ENCODE measurements around the gene MESD. TPM values are rescaled to one million over a fixed set of nuclear protein-coding genes. Genes with fewer than 3 reads are reported as not detected.

The MESD gene
- total and polyA plus RNA-seq, 4 donors = 17.2 to 36.3 (median 27.2) TPM

- no peak overlapping the region for H3K4me3 ChIP-seq (ENCODE audit: low read depth, low read length)
- H3K4me1 ChIP-seq (ENCODE audit: control insufficient read depth, insufficient read depth, low read length) = no peaks in the 10 kb centered on the region
- peaks cover 3% of the 10 kb centered on the region for H3K9me3 ChIP-seq (ENCODE audit: control insufficient read depth, insufficient read depth, low read length)
- no peaks in the 10 kb centered on the region for H3K36me3 ChIP-seq (ENCODE audit: control insufficient read depth, insufficient read depth, low read length)
- H3K27me3 ChIP-seq (ENCODE audit: control insufficient read depth, insufficient read depth, low read length) = no peaks in the 10 kb centered on the region
- no peak for DNase-seq (ENCODE audit: low read depth in 4 of 6, low spot score in 6 of 6)
- no peak overlapping the region for H3K27ac ChIP-seq (ENCODE audit: low read depth, low read length)
- WGBS (ENCODE audit: insufficient coverage) = 80% methylated on average over 1 of the region's 1 CpG
These were observed 77.8 kb downstream of the MESD start for GRCh38 chr15:80911821-80912220.

DNA sequence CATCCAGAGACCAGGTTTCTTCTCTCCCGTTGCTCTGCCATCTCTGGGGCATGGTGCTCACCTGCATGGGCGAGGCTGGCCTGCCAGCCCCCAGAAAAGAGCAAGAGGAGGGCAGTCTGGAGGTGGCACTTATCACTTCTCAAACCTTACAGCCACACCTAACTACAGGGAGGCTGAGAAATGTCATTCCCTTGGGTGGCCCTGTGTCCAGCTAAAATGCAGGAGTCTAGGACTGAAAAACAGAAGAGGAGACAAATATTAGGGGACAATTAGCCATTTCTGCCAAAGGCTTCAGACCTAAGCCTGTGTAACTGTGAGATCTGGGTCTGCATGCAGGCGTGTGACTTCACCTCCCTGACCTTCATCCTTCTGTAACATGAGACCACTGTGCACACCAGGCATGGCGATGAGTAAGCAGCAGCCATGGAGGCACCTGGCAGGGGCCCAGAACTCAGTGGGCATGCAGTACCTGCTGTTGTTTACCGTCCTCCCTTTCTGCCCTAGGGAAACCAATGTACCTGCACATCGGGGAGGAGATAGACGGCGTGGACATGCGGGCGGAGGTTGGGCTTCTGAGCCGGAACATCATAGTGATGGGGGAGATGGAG lies 83.4 kb downstream of the MESD start:
- peaks cover 6% of the 10 kb centered on the region for H3K36me3 ChIP-seq (ENCODE audit: control insufficient read depth, insufficient read depth, low read length)
- peaks cover 3% of the 10 kb centered on the region for H3K9me3 ChIP-seq (ENCODE audit: control insufficient read depth, insufficient read depth, low read length)
- H3K27me3 ChIP-seq (ENCODE audit: control insufficient read depth, insufficient read depth, low read length) = no peaks in the 10 kb centered on the region
- no peak for DNase-seq (ENCODE audit: low read depth in 4 of 6, low spot score in 6 of 6)
- H3K4me1 ChIP-seq (ENCODE audit: control insufficient read depth, insufficient read depth, low read length) = no peaks in the 10 kb centered on the region
- no peak overlapping the region for H3K4me3 ChIP-seq (ENCODE audit: low read depth, low read length)
- H3K27ac ChIP-seq (ENCODE audit: low read depth, low read length) = no peak overlapping the region
- 89% methylated on average over 4 of the region's 11 CpGs for WGBS (ENCODE audit: insufficient coverage)

DNA sequence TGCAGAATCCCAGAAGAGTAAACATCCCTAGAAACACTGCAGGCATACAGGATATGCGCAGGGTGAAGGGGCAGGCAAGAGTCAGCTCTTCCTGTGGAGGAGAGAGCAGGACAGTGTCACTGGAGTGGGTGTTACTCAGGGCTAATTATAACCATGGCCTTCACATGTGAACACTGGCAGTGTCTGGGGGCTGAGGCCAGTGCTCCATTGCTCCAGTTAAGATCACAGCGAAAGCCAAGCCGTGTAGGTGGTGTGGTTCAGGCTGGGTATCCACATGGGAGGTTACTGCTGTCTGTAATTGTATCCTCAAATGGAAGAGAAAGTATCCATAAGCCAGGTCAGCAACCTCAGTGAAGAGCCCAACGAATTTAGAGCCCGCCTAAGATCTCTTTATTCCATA lies 84.6 kb downstream of the MESD start:
- H3K4me3 ChIP-seq (ENCODE audit: low read depth, low read length) = no peak overlapping the region
- H3K27me3 ChIP-seq (ENCODE audit: control insufficient read depth, insufficient read depth, low read length) = no peaks in the 10 kb centered on the region
- H3K36me3 ChIP-seq (ENCODE audit: control insufficient read depth, insufficient read depth, low read length) = peaks cover 12% of the 10 kb centered on the region
- no peak overlapping the region for H3K27ac ChIP-seq (ENCODE audit: low read depth, low read length)
- no peaks in the 10 kb centered on the region for H3K4me1 ChIP-seq (ENCODE audit: control insufficient read depth, insufficient read depth, low read length)
- 67% methylated on average over 3 of the region's 5 CpGs for WGBS (ENCODE audit: insufficient coverage)
- peaks cover 3% of the 10 kb centered on the region for H3K9me3 ChIP-seq (ENCODE audit: control insufficient read depth, insufficient read depth, low read length)
- DNase-seq (ENCODE audit: low read depth in 4 of 6, low spot score in 6 of 6) = no peak

DNA sequence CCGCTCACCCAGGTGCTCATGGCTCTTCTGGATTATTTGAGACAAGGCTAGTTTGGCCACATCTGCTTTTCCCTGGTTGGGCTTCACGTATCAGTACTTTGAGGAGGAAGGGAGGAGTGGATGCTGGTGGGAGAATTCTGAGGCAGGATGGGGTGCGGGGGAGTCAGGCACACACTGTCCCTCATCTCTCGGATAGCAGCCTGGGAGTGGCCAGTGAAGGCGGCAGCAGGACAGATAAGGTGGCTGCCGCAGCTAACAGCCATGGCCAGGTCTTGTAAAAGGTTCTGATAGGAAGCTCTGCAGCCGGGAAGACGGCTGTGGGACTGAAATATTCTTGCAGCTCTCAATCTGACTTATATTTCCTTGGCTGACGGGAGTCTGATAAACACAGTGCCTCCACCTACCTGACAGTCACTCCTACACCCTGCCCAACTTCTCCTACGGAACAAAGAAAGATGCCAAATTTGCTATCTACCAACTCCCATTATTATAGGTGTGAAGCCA lies 87.3 kb downstream of the MESD start:
- DNase-seq (ENCODE audit: low read depth in 4 of 6, low spot score in 6 of 6) = no peak
- H3K4me3 ChIP-seq (ENCODE audit: low read depth, low read length) = no peak overlapping the region
- no peaks in the 10 kb centered on the region for H3K4me1 ChIP-seq (ENCODE audit: control insufficient read depth, insufficient read depth, low read length)
- no peaks in the 10 kb centered on the region for H3K27me3 ChIP-seq (ENCODE audit: control insufficient read depth, insufficient read depth, low read length)
- H3K9me3 ChIP-seq (ENCODE audit: control insufficient read depth, insufficient read depth, low read length) = no peaks in the 10 kb centered on the region
- 88% methylated on average over 8 of the region's 10 CpGs for WGBS (ENCODE audit: insufficient coverage)
- H3K36me3 ChIP-seq (ENCODE audit: control insufficient read depth, insufficient read depth, low read length) = peaks cover 12% of the 10 kb centered on the region
- no peak overlapping the region for H3K27ac ChIP-seq (ENCODE audit: low read depth, low read length)

GRCh38 chr15:80898040-80898439 lies 91.6 kb downstream of the MESD start:
- no peaks in the 10 kb centered on the region for H3K27me3 ChIP-seq (ENCODE audit: control insufficient read depth, insufficient read depth, low read length)
- H3K4me3 ChIP-seq (ENCODE audit: low read depth, low read length) = no peak overlapping the region
- H3K36me3 ChIP-seq (ENCODE audit: control insufficient read depth, insufficient read depth, low read length) = peaks cover 9% of the 10 kb centered on the region
- no peak for DNase-seq (ENCODE audit: low read depth in 4 of 6, low spot score in 6 of 6)
- no peaks in the 10 kb centered on the region for H3K4me1 ChIP-seq (ENCODE audit: control insufficient read depth, insufficient read depth, low read length)
- H3K9me3 ChIP-seq (ENCODE audit: control insufficient read depth, insufficient read depth, low read length) = no peaks in the 10 kb centered on the region
- 60% methylated on average over 1 of the region's 2 CpGs for WGBS (ENCODE audit: insufficient coverage)
- H3K27ac ChIP-seq (ENCODE audit: low read depth, low read length) = no peak overlapping the region

Small RNA genes lying within 50 kb of the gene (small RNA-seq; reads per million reads assigned to genes)
- not detected for gene MIR4514 (ENCODE audit: low replicate concordance)

Other genes with a start within 250 kb of the MESD start
- gene CEMIP, start 210.4 kb downstream of the MESD start, total RNA-seq = 100 to 1,000 TPM in 1 of 2 donors, 10 to 100 TPM in 1; 75.8 to 257 TPM
- 10 to 100 TPM; 11.6 to 49.4 TPM for gene CEMIP, start 210.4 kb downstream of the MESD start, polyA plus RNA-seq (ENCODE audit: insufficient read length in 2 of 2)
- gene TLNRD1, start 11.1 kb upstream of the MESD start, total RNA-seq = 1 to 10 TPM; 4.3 to 8.0 TPM
- 10 to 100 TPM; 11.9 to 12.0 TPM for gene TLNRD1, start 11.1 kb upstream of the MESD start, polyA plus RNA-seq (ENCODE audit: insufficient read length in 2 of 2)
- 1 to 10 TPM; 3.2 to 5.4 TPM for gene CFAP161, start 144.5 kb upstream of the MESD start, total RNA-seq
- gene CFAP161, start 144.5 kb upstream of the MESD start, polyA plus RNA-seq (ENCODE audit: insufficient read length in 2 of 2) = 1 to 10 TPM; 1.4 to 2.5 TPM
- 1 to 10 TPM; 4.3 to 6.6 TPM for gene IL16, start 207.1 kb upstream of the MESD start, total RNA-seq
- gene IL16, start 207.1 kb upstream of the MESD start, polyA plus RNA-seq (ENCODE audit: insufficient read length in 2 of 2) = 1 to 10 TPM; 4.9 to 5.3 TPM